ENCODE measurements around the gene EYS. TPM values are rescaled to one million over a fixed set of nuclear protein-coding genes. Genes with fewer than 3 reads are reported as not detected.
A peak's percentile ranks its signal among the peaks of the same experiment; 100 is the strongest.

The EYS gene
- total and polyA plus RNA-seq, 9 of the 15 experiments (the other 6 are each of a cell fraction or from before 2014, with no cell fraction given): 0.03 to 0.36 (median 0.10) TPM; not detected in 2

DNA sequence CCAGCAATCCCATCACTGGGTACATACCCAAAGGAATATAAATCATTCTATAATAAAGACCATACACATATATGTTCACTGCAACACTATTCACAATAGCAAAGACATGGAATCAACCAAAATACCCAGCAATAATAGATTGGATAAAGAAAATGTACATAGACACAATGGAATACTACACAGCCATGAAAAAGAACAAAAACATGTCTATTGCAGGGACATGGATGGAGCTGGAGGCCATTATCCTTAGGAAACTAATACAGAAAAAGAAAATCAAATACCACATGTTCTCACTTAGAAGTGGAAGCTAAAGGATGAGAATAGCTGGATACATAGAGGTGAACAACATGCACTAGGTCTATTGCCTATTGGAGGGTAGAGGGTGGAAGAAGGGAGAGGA is 1396.8 kb downstream of the EYS start:
- Histone ChIP-seq H3K79me2 (ENCODE audit: control insufficient read depth, insufficient read depth, low read length) (no peaks in the 10 kb centered on the region), H3K4me1 (replicated peaks in 1 of 2; ENCODE audit: control insufficient read depth in 2 of 2, insufficient read depth in 2 of 2, low read length in 2 of 2) (no peaks in the 10 kb centered on the region), H3K36me3 (ENCODE audit: control insufficient read depth, insufficient read depth, low read length) (no peaks in the 10 kb centered on the region), H3K9me1 (ENCODE audit: control insufficient read depth, insufficient read depth, low read length) (no peaks in the 10 kb centered on the region), H3K9ac (ENCODE audit: insufficient read depth in 1 of 2, low read depth in 2 of 2, low read length in 2 of 2) (no peak overlapping the region), H2AFZ (ENCODE audit: low read depth, low read length) (no peak overlapping the region), H3K4me3 (no peak overlapping the region), H3K27ac (ENCODE audit: extremely low read depth, low read depth, low read length) (no peak overlapping the region), H3K4me2 (ENCODE audit: insufficient read depth, low read length) (no peak overlapping the region), H4K20me1 (replicated peaks; ENCODE audit: control insufficient read depth, insufficient read depth, low read length) (no peaks in the 10 kb centered on the region), H3K27me3 (ENCODE audit: control insufficient read depth in 2 of 2, insufficient read depth in 2 of 2, low read length in 2 of 2) (no peaks in the 10 kb centered on the region), H3K9me3 (replicated peaks; ENCODE audit: control insufficient read depth, insufficient read depth, low read depth, low read length) (no peaks in the 10 kb centered on the region)
- no peak for ATAC-seq
- in situ Hi-C loops (cut with MboI): no loop called here
- no TSS peak for BruUV-seq (replicated peaks)
- intact Hi-C loops (cut with micrococcal nuclease): no loop called here
- CTCF ChIA-PET (ENCODE audit: low intra/inter-chr PET ratio): no interaction called here
- POLR2A ChIA-PET: no interaction called here
- no peak for DNase-seq (ENCODE audit: extremely low read depth in 1 of 4, low spot score in 3 of 4)
- peak; percentile 61 for TF ChIP-seq ZNF146 (CRISPR knock-in tag; IDR thresholded peaks at IDR 0.05; ENCODE audit: unreplicated experiment)
- TF ChIP-seq TCFL5 (CRISPR knock-in tag; conservative IDR thresholded peaks at IDR 0.05): no peak
- TF ChIP-seq, protein P1, sequence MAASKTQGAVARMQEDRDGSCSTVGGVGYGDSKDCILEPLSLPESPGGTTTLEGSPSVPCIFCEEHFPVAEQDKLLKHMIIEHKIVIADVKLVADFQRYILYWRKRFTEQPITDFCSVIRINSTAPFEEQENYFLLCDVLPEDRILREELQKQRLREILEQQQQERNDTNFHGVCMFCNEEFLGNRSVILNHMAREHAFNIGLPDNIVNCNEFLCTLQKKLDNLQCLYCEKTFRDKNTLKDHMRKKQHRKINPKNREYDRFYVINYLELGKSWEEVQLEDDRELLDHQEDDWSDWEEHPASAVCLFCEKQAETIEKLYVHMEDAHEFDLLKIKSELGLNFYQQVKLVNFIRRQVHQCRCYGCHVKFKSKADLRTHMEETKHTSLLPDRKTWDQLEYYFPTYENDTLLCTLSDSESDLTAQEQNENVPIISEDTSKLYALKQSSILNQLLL (CRISPR knock-in tag; IDR thresholded peaks at IDR 0.05; ENCODE audit: borderline replicate concordance): no peak
- TF ChIP-seq, protein P2, sequence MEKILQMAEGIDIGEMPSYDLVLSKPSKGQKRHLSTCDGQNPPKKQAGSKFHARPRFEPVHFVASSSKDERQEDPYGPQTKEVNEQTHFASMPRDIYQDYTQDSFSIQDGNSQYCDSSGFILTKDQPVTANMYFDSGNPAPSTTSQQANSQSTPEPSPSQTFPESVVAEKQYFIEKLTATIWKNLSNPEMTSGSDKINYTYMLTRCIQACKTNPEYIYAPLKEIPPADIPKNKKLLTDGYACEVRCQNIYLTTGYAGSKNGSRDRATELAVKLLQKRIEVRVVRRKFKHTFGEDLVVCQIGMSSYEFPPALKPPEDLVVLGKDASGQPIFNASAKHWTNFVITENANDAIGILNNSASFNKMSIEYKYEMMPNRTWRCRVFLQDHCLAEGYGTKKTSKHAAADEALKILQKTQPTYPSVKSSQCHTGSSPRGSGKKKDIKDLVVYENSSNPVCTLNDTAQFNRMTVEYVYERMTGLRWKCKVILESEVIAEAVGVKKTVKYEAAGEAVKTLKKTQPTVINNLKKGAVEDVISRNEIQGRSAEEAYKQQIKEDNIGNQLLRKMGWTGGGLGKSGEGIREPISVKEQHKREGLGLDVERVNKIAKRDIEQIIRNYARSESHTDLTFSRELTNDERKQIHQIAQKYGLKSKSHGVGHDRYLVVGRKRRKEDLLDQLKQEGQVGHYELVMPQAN (IDR thresholded peaks at IDR 0.05; ENCODE audit: borderline replicate concordance): no peak
- no peak for TF ChIP-seq ZKSCAN3 (CRISPR knock-in tag; IDR thresholded peaks at IDR 0.05)
- FAIRE-seq: no peak
